SH-SY5Y (cell line): ENCODE results near the gene APOBEC4.

Experiments
- GATA2 ChIP-seq: IDR thresholded peaks from 2 replicates; pipeline ENCODE4 v1.6.1; 2011; ENCODE audit warnings: mild to moderate bottlenecking, low read depth, low read length
- GATA3 ChIP-seq: IDR thresholded peaks from 2 replicates; pipeline ENCODE4 v1.6.1; 2011; ENCODE audit warnings: low read depth, mild to moderate bottlenecking, low read length, moderate library complexity

- TF ChIP-seq GATA2 (no peak), GATA3 (no peak)
Observed at GRCh38 chr1:183636334-183636682, 16.8 kb downstream of the APOBEC4 start.
